Endothelial cell of umbilical vein (primary cell): ENCODE measurements around the gene MYO9B. TPM values are rescaled to one million over a fixed set of nuclear protein-coding genes. Genes with fewer than 3 reads are reported as not detected.

Source experiments
- BruUV-seq: library from RNA; stranded (reverse); fragments of 400-500 nt; replicated peaks from 2 replicates; lab custom pipeline; 2021; lab: Mats Ljungman, UMichigan
- CTCF ChIA-PET: fragments of 300-600, 350-600 bp; sonication (Branson Sonifier 250); formaldehyde crosslinking; loops from one replicate; lab custom pipeline; 2021; ENCODE audit warnings: antibody characterized with exemption, inconsistent platforms; lab: Charles Lee
- POLR2A ChIA-PET: fragments of 300-600, 350-600 bp; sonication (Branson Sonifier 250); formaldehyde crosslinking; loops from one replicate; lab custom pipeline; 2021; ENCODE audit warnings: antibody characterized with exemption, inconsistent platforms; lab: Charles Lee
- DNase-seq: peaks from one replicate; pipeline ENCODE4 v3.0.0-alpha.2; 2011; ENCODE audit warnings: low read depth, low spot score
- FAIRE-seq: peaks from 2 replicates; lab custom pipeline; 2011; peaks lifted over from hg19 to GRCh38; lab: Jason Lieb, UNC
- H2AFZ ChIP-seq: 2 replicates; pipeline ENCODE4 v1.6.0; 2012; ENCODE audit warnings: low read depth, low read length, control low read depth, inconsistent platforms
- H3K27ac ChIP-seq: 2 replicates; pipeline ENCODE4 v1.5.1; 2011; ENCODE audit warnings: low read depth, mild to moderate bottlenecking, control low read depth, low read length, moderate library complexity; ENCODE audit not compliant: insufficient read depth
- H3K27me3 ChIP-seq, 2 experiments: 2 replicates each; pipeline versions ENCODE4 v1.6.0 to v1.6.1; 2011; ENCODE audit warnings: low read length in 2 of 2, mixed read lengths in 1 of 2; ENCODE audit not compliant: control insufficient read depth in 2 of 2, insufficient read depth in 2 of 2
- H3K36me3 ChIP-seq, 2 experiments: 2 replicates in 1 of 2; 3 replicates in 1 of 2; pipeline ENCODE4 v1.5.1; 2011; ENCODE audit warnings: low read length in 2 of 2, mild to moderate bottlenecking in 1 of 2, moderate library complexity in 1 of 2; ENCODE audit not compliant: control insufficient read depth in 2 of 2, insufficient read depth in 2 of 2; ENCODE audit errors: extremely low read depth in 1 of 2
- H3K4me1 ChIP-seq: 3 replicates; pipeline ENCODE4 v1.5.1; 2011; ENCODE audit warnings: mild to moderate bottlenecking, low read length; ENCODE audit not compliant: control insufficient read depth, insufficient read depth; ENCODE audit errors: extremely low read depth
- H3K4me2 ChIP-seq: 2 replicates; pipeline ENCODE4 v1.6.1; 2011; ENCODE audit warnings: low read length, control low read depth, mixed read lengths; ENCODE audit not compliant: insufficient read depth
- H3K4me3 ChIP-seq, 3 experiments: fragments of 200-600 bp in 1 of 3; sonication (generic), shearing (Covaris generic) in 1 of 3; replicated peaks in 1 of 3; 2 replicates each; pipeline ENCODE4 v1.5.1; 2011 to 2016; ENCODE audit warnings: control low read depth in 3 of 3, low read length in 3 of 3, mild to moderate bottlenecking in 2 of 3, inconsistent platforms in 1 of 3, low read depth in 1 of 3, moderate library complexity in 1 of 3; ENCODE audit not compliant: insufficient read depth in 1 of 3
- H3K79me2 ChIP-seq: 2 replicates; pipeline ENCODE4 v1.6.0; 2012; ENCODE audit warnings: low read length, inconsistent platforms; ENCODE audit not compliant: control insufficient read depth, insufficient read depth
- H3K9ac ChIP-seq: replicated peaks from 2 replicates; pipeline ENCODE3; 2011; ENCODE audit warnings: low read length, control low read depth; ENCODE audit not compliant: insufficient read depth; ENCODE audit errors: extremely low read depth
- H3K9me1 ChIP-seq: replicated peaks from 3 replicates; pipeline ENCODE4 v1.6.0; 2011; ENCODE audit warnings: mild to moderate bottlenecking, low read length; ENCODE audit not compliant: control insufficient read depth, insufficient read depth; ENCODE audit errors: extremely low read depth
- H3K9me3 ChIP-seq: replicated peaks from 2 replicates; pipeline ENCODE4 v1.5.1; 2012; ENCODE audit warnings: low read length, inconsistent platforms; ENCODE audit not compliant: control insufficient read depth, insufficient read depth
- H4K20me1 ChIP-seq: replicated peaks from 2 replicates; pipeline ENCODE3; 2011; ENCODE audit warnings: mild to moderate bottlenecking, low read length; ENCODE audit not compliant: control insufficient read depth, insufficient read depth; ENCODE audit errors: extremely low read depth
- CTCF ChIP-seq, 2 donors: IDR thresholded peaks; 1 replicate in 1 of 2; 2 replicates in 1 of 2; pipeline ENCODE4 v1.5.1; 2011; ENCODE audit warnings: low read length in 2 of 2, mild to moderate bottlenecking in 2 of 2, moderate library complexity in 2 of 2, control low read depth in 1 of 2, inconsistent platforms in 1 of 2, low read depth in 1 of 2; ENCODE audit not compliant: insufficient read depth in 1 of 2; ENCODE audit errors: extremely low read depth in 1 of 2
- EZH2 ChIP-seq: IDR thresholded peaks from 2 replicates; pipeline ENCODE4 v1.6.1; 2012; ENCODE audit warnings: borderline replicate concordance, low read depth, mild to moderate bottlenecking, moderate library complexity, low read length, inconsistent platforms; ENCODE audit not compliant: severe bottlenecking
- FOS ChIP-seq: IDR thresholded peaks from 2 replicates; pipeline ENCODE4 v1.6.1; 2011; ENCODE audit warnings: mild to moderate bottlenecking, low read length, moderate library complexity, borderline replicate concordance; ENCODE audit not compliant: insufficient read depth
- GATA2 ChIP-seq: IDR thresholded peaks from 2 replicates; pipeline ENCODE4 v1.7.0; 2011; ENCODE audit warnings: low read depth, mild to moderate bottlenecking, moderate library complexity, mixed read lengths, low read length; ENCODE audit not compliant: insufficient read length, insufficient read depth
- JUN ChIP-seq: IDR thresholded peaks from 2 replicates; pipeline ENCODE4 v1.6.1; 2011; ENCODE audit warnings: borderline replicate concordance, low read depth; ENCODE audit not compliant: insufficient read length, insufficient read depth
- MAX ChIP-seq: IDR thresholded peaks from 2 replicates; pipeline ENCODE4 v1.6.1; 2011; ENCODE audit not compliant: insufficient read depth, insufficient read length
- MYC ChIP-seq: IDR thresholded peaks from one replicate; pipeline ENCODE4 v1.6.1; 2011; ENCODE audit warnings: mild to moderate bottlenecking, low read depth, low read length
- POLR2A ChIP-seq: IDR thresholded peaks from 2 replicates; pipeline ENCODE4 v1.6.1; 2012; ENCODE audit warnings: low read depth, mild to moderate bottlenecking, control low read depth, low read length
- POLR2AphosphoS5 ChIP-seq: IDR thresholded peaks from 2 replicates; pipeline ENCODE4 v1.6.1; 2012; ENCODE audit warnings: low read depth, mild to moderate bottlenecking, control low read depth, low read length, moderate library complexity; ENCODE audit not compliant: insufficient read depth
- dilution Hi-C: fragments of 300-500 bp; cut with MboI; formaldehyde crosslinking; loops from one replicate; pipeline ENCODE4 v1.15.0; 2019; ENCODE audit warnings: low sequenced_read_pairs; ENCODE audit not compliant: extremely low pct_ligation_motif_present
- intact Hi-C: fragments of 100-400 bp; cut with micrococcal nuclease; formaldehyde crosslinking; loops from one replicate; pipeline ENCODE4 v1.10.0; 2022
- polyA plus RNA-seq, 4 experiments: library from polyadenylated mRNA; depleted of rRNA in 3 of 4; stranded (reverse) in 3 of 4; unstranded in 1 of 4; fragments of >200 nt; gene quantifications; 2 replicates each; pipeline versions ENCODE4 v1.2.1 to v1.2.3, GENCODE V29; 2011 to 2012; ENCODE audit warnings: missing spikeins in 1 of 4
- total RNA-seq: library from RNA; stranded (reverse); gene quantifications from 2 replicates; pipeline ENCODE4 v1.2.3, GENCODE V29; 2021

MYO9B gene
- total and polyA plus RNA-seq, 2 donors (not counting 3 experiments of a cell fraction or from before 2014, with no cell fraction given) = 64.4 to 119 TPM

- dilution Hi-C loops = no loop called here
- Histone ChIP-seq H2AFZ (peak overlapping the region; percentile 68), H3K9ac (peak overlapping the region; percentile 84), H3K27ac (peak overlapping the region; percentile 64), H3K4me1 (peaks cover 44% of the 10 kb centered on the region), H3K9me3 (no peaks in the 10 kb centered on the region), H3K9me1 (no peaks in the 10 kb centered on the region), H4K20me1 (no peaks in the 10 kb centered on the region), H3K27me3 (no peaks in the 10 kb centered on the region), H3K4me3 (peak overlapping the region; percentile 52 to 90 (median 89)), H3K4me2 (peak overlapping the region; percentile 53), H3K36me3 (no peaks in the 10 kb centered on the region), H3K79me2 (peaks cover 75% of the 10 kb centered on the region)
- intact Hi-C loops = loop anchor here (1.0 kb wide), 2 partner anchors 32 to 59 kb away; no protein-coding TSS in a partner anchor
- DNase-seq (peak; percentile 51), FAIRE-seq (peak; percentile 8)
- TF ChIP-seq JUN (no peak), MAX (no peak), CTCF (IDR thresholded peaks at IDR 0.05; ENCODE audit: extremely low read depth in 1 of 2, insufficient read depth in 1 of 2, low read depth in 1 of 2, low read length in 2 of 2) (no peak), POLR2A (no peak), POLR2AphosphoS5 (no peak), MYC (no peak), EZH2 (no peak), FOS (no peak), GATA2 (no peak)
- no TSS peak for BruUV-seq
- POLR2A ChIA-PET = no interaction called here
- CTCF ChIA-PET = interaction anchor here (1.0 to 2.0 kb wide), 3 partner anchors 9 to 94 kb away, joined by 3 to 6 read pairs (median 5); no protein-coding TSS in a partner anchor
These were observed 426 bp downstream of the MYO9B start for GRCh38 chr19:17075864-17076542.
